ENCODE measurements around the gene KDSR.

Gene KDSR

GRCh38 chr18:63322206-63322605 lies 44.8 kb downstream of the KDSR start:
- in situ Hi-C loops (cut with HindIII; ENCODE audit: low sequenced_read_pairs), result no loop called here

- in situ Hi-C loops (cut with HindIII; ENCODE audit: low sequenced_read_pairs), result no loop called here
Measured at GRCh38 chr18:63321291-63321690, 45.7 kb downstream of the KDSR start.

- in situ Hi-C loops (cut with HindIII; ENCODE audit: low sequenced_read_pairs), result no loop called here
Measured at GRCh38 chr18:63320975-63321265, 46.1 kb downstream of the KDSR start.

- in situ Hi-C loops (cut with HindIII; ENCODE audit: low sequenced_read_pairs), result no loop called here
Measured at GRCh38 chr18:63320123-63320974, 46.7 kb downstream of the KDSR start.

GRCh38 chr18:63319383-63320122 lies 47.5 kb downstream of the KDSR start, which contains the start of gene BCL2:
Gene BCL2 (minus strand): TSS chr18:63319769.
- in situ Hi-C loops (cut with HindIII; ENCODE audit: low sequenced_read_pairs), result no loop called here

GRCh38 chr18:63318889-63319382 lies 48.1 kb downstream of the KDSR start:
- in situ Hi-C loops (cut with HindIII; ENCODE audit: low sequenced_read_pairs), result no loop called here

GRCh38 chr18:63317982-63318888 lies 48.8 kb downstream of the KDSR start:
- in situ Hi-C loops (cut with HindIII; ENCODE audit: low sequenced_read_pairs), result no loop called here

GRCh38 chr18:63317556-63317946 lies 49.5 kb downstream of the KDSR start:
- in situ Hi-C loops (cut with HindIII; ENCODE audit: low sequenced_read_pairs), result no loop called here

GRCh38 chr18:63316612-63317555 lies 50.1 kb downstream of the KDSR start:
- in situ Hi-C loops (cut with HindIII; ENCODE audit: low sequenced_read_pairs), result no loop called here

GRCh38 chr18:63315876-63316275 lies 51.1 kb downstream of the KDSR start:
- in situ Hi-C loops (cut with HindIII; ENCODE audit: low sequenced_read_pairs), result no loop called here

- in situ Hi-C loops (cut with HindIII; ENCODE audit: low sequenced_read_pairs), result no loop called here
Measured at GRCh38 chr18:63315131-63315662, 51.8 kb downstream of the KDSR start.

- in situ Hi-C loops (cut with HindIII; ENCODE audit: low sequenced_read_pairs), result no loop called here
Measured at GRCh38 chr18:63314062-63314790, 52.8 kb downstream of the KDSR start.

- in situ Hi-C loops (cut with HindIII; ENCODE audit: low sequenced_read_pairs), result no loop called here
Measured at GRCh38 chr18:63313396-63313917, 53.5 kb downstream of the KDSR start.

- in situ Hi-C loops (cut with HindIII; ENCODE audit: low sequenced_read_pairs), result no loop called here
Measured at GRCh38 chr18:63312737-63313395, 54.1 kb downstream of the KDSR start.

GRCh38 chr18:63312019-63312409 lies 55.0 kb downstream of the KDSR start:
- in situ Hi-C loops (cut with HindIII; ENCODE audit: low sequenced_read_pairs), result no loop called here

- in situ Hi-C loops (cut with HindIII; ENCODE audit: low sequenced_read_pairs), result no loop called here
Measured at GRCh38 chr18:63311118-63312018, 55.6 kb downstream of the KDSR start.

- in situ Hi-C loops (cut with HindIII; ENCODE audit: low sequenced_read_pairs), result loop anchor here (5.0 kb wide), 1 partner anchor 42 kb away; no protein-coding TSS in a partner anchor
Measured at GRCh38 chr18:63309422-63309821, 57.6 kb downstream of the KDSR start.
